K562 (cell line): ENCODE measurements around the gene GPR3. TPM values are rescaled to one million over a fixed set of nuclear protein-coding genes. Genes with fewer than 3 reads are reported as not detected.

Source experiments
- CAMTA2 ChIP-seq: fragments of 250-450 bp; sonication (Bioruptor Pico); conservative IDR thresholded peaks from 2 replicates; pipeline ENCODE4 v1.5.1; 2022
- DPF2 ChIP-seq: fragments of 450-650 bp; IDR thresholded peaks from 2 replicates; pipeline ENCODE4 v1.6.1; 2016
- HNRNPLL ChIP-seq: fragments of 200-400 bp; formaldehyde crosslinking; IDR thresholded peaks from 2 replicates; pipeline ENCODE4 v1.6.1; 2017; ENCODE audit warnings: low read length, low read depth, mild to moderate bottlenecking; ENCODE audit not compliant: poor library complexity, severe bottlenecking
- MITF ChIP-seq: IDR thresholded peaks from 2 replicates; pipeline ENCODE4 v1.6.1; 2014; ENCODE audit warnings: antibody characterized with exemption
- NFE2 ChIP-seq: IDR thresholded peaks from 2 replicates; pipeline ENCODE4 v1.6.1; 2014; ENCODE audit warnings: antibody characterized with exemption, low read depth
- NR1H2 ChIP-seq: sonication (generic); formaldehyde crosslinking; IDR thresholded peaks from 2 replicates; pipeline ENCODE4 v1.4.0; 2020; ENCODE audit warnings: mild to moderate bottlenecking, missing genetic modification reagents
- RB1 ChIP-seq: fragments of 450-650 bp; IDR thresholded peaks from 2 replicates; pipeline ENCODE4 v1.6.1; 2017; ENCODE audit warnings: low read depth, mild to moderate bottlenecking
- RCOR1 ChIP-seq, 2 experiments: IDR thresholded peaks; 2 replicates each; pipeline ENCODE4 v1.6.1; 2012; ENCODE audit warnings: low read depth in 2 of 2, low read length in 2 of 2, borderline replicate concordance in 1 of 2, improper control_type of control experiment in 1 of 2
- RNF2 ChIP-seq: sonication (generic); IDR thresholded peaks from 2 replicates; pipeline ENCODE4 v1.6.1; 2016
- SUPT5H ChIP-seq: fragments of 450-650 bp; IDR thresholded peaks from 2 replicates; pipeline ENCODE4 v1.6.1; 2016
- TEAD2 ChIP-seq: fragments of 450-650 bp; IDR thresholded peaks from 2 replicates; pipeline ENCODE4 v1.6.1; 2016; ENCODE audit warnings: missing genetic modification characterization, control low read depth, missing compliant biosample characterization
- YY1 ChIP-seq, 3 experiments: IDR thresholded peaks; 2 replicates each; pipeline ENCODE4 v1.6.1; 2011; ENCODE audit warnings: low read length in 2 of 3, mild to moderate bottlenecking in 2 of 3, moderate library complexity in 2 of 3, borderline replicate concordance in 1 of 3, control low read depth in 1 of 3, low read depth in 1 of 3; ENCODE audit not compliant: insufficient read depth in 3 of 3, insufficient replicate concordance in 2 of 3, control insufficient read depth in 1 of 3, insufficient read length in 1 of 3; ENCODE audit errors: extremely low read depth in 1 of 3
- ZBTB7A ChIP-seq: IDR thresholded peaks from 2 replicates; pipeline ENCODE4 v1.6.1; 2011; ENCODE audit warnings: low read depth, mild to moderate bottlenecking, low read length, moderate library complexity, borderline replicate concordance; ENCODE audit not compliant: control insufficient read depth
- ZNF436 ChIP-seq: fragments of 250-450, 450-650 bp; sonication (Bioruptor Pico); formaldehyde crosslinking; IDR thresholded peaks from 2 replicates; pipeline ENCODE4 v1.7.0; 2020; ENCODE audit warnings: mild to moderate bottlenecking
- ZNF507 ChIP-seq: conservative IDR thresholded peaks from 2 replicates; pipeline ENCODE4 v1.6.1; 2017; ENCODE audit warnings: missing genetic modification characterization, missing compliant biosample characterization
- polyA plus RNA-seq, 8 experiments: library from polyadenylated mRNA; depleted of rRNA in 4 of 8; stranded (reverse) in 5 of 8; unstranded in 3 of 8; fragments of >200 nt; fragmentation: Nextera tagmentation in 2 of 8; fragmentation: Illumina TruSeq in 1 of 8; extraction: Ambion mirVana in 2 of 8; extraction: Trizol in 1 of 8; gene quantifications; 2 replicates each; pipeline versions ENCODE4 v1.2.1 to v1.2.3, GENCODE V29; 2011 to 2014; ENCODE audit warnings: inconsistent platforms in 1 of 8, missing spikeins in 1 of 8
- total RNA-seq, 7 experiments: library from RNA; depleted of rRNA in 6 of 7; stranded (reverse); fragments of >200 nt in 6 of 7; fragmentation: Illumina TruSeq in 2 of 7; extraction: Trizol in 2 of 7; gene quantifications; 2 replicates each; pipeline versions ENCODE4 v1.2.1 to v1.2.3, GENCODE V29; 2011 to 2021; ENCODE audit warnings: low replicate concordance in 1 of 7
- TF ChIP-seq, protein P1 (sequence below): sonication (generic); formaldehyde crosslinking; IDR thresholded peaks from 2 replicates; pipeline ENCODE4 v1.8.1; 2023; ENCODE audit warnings: mild to moderate bottlenecking, missing genetic modification reagents
- TF ChIP-seq, protein P2 (sequence below): fragments of 250-450 bp; sonication (Bioruptor Pico); IDR thresholded peaks from 2 replicates; pipeline ENCODE4 v1.8.0; 2021; ENCODE audit warnings: borderline replicate concordance, mild to moderate bottlenecking, moderate library complexity; ENCODE audit not compliant: poor library complexity, severe bottlenecking

The GPR3 gene
- total and polyA plus RNA-seq, 9 of the 15 experiments (the other 6 are each of a cell fraction or from before 2014, with no cell fraction given) = 0.24 to 11.5 (median 3.7) TPM

DNA sequence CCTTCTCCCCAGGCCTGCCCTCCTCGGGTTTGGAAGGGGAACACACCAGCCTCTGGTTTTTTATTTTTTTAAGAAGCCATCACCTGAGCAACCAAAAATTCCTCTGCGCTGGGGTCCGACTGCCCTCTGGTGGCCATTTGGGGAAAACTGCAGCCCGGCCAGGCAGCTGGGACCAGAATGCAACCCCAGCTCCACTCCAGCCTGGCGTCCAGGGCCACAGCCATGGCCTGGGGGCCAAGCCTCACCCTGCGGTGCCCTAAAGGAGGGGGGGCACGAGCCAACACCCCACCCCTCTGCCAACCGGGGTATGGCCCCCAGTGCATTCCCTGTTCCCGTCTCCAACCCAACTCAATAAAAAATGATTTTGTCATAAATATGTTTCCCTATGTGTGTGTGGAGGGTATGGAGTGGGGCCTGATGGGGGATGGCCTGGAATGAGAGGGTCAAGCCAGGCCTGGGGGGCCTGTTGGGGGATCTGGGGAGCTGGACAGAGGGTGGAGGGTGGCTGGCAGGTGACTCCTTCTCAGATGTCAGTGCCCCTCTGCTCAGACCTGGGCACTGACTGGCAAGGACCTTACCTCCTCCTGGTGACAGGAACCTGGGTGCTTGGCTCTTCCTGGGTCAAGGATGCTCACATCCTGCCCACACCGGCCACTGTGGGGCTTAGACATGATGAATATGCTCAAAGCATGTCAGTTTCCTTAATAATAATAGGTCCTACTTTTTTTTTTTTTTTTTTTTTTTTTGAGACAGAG, 3.2 kb downstream of the GPR3 start (continued):
- TF ChIP-seq SUPT5H (peak; percentile 48), YY1 (IDR thresholded peaks at IDR 0.05; ENCODE audit: borderline replicate concordance in 1 of 3, control insufficient read depth in 1 of 3, extremely low read depth in 1 of 3, insufficient read depth in 3 of 3, insufficient read length in 1 of 3, insufficient replicate concordance in 2 of 3, low read depth in 1 of 3, low read length in 2 of 3) (peak in 1 of 3 experiments; percentile 64), MITF (0 out of 2 replicates have a peak, but pooled peaks have one; percentile 25), ZNF436 (no peak), NR1H2 (CRISPR knock-in tag) (no peak), RCOR1 (IDR thresholded peaks at IDR 0.05; ENCODE audit: borderline replicate concordance in 1 of 2, low read depth in 2 of 2, low read length in 2 of 2) (peak in 1 of 2 experiments; percentile 74; a peak in 1 of 4 replicates), ZNF507 (tag) (no peak), ZBTB7A (peak; percentile 58; the same call in 1 of the 2 replicates), RNF2 (no peak), RB1 (peak; percentile 46; the same call in 1 of the 2 replicates), NFE2 (no peak), TEAD2 (tag) (no peak), CAMTA2 (CRISPR knock-in tag) (no peak), DPF2 (no peak), HNRNPLL (no peak)
- TF ChIP-seq, protein P1, sequence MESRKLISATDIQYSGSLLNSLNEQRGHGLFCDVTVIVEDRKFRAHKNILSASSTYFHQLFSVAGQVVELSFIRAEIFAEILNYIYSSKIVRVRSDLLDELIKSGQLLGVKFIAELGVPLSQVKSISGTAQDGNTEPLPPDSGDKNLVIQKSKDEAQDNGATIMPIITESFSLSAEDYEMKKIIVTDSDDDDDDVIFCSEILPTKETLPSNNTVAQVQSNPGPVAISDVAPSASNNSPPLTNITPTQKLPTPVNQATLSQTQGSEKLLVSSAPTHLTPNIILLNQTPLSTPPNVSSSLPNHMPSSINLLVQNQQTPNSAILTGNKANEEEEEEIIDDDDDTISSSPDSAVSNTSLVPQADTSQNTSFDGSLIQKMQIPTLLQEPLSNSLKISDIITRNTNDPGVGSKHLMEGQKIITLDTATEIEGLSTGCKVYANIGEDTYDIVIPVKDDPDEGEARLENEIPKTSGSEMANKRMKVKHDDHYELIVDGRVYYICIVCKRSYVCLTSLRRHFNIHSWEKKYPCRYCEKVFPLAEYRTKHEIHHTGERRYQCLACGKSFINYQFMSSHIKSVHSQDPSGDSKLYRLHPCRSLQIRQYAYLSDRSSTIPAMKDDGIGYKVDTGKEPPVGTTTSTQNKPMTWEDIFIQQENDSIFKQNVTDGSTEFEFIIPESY (CRISPR knock-in tag) = no peak
- TF ChIP-seq, protein P2, sequence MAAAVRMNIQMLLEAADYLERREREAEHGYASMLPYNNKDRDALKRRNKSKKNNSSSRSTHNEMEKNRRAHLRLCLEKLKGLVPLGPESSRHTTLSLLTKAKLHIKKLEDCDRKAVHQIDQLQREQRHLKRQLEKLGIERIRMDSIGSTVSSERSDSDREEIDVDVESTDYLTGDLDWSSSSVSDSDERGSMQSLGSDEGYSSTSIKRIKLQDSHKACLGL = no peak
